SJCRH30 (cell line): ENCODE data around the gene RASD2. TPM values are rescaled to one million over a fixed set of nuclear protein-coding genes. Genes with fewer than 3 reads are reported as not detected.
A peak's percentile ranks its signal among the peaks of the same experiment; 100 is the strongest.

Experiments used
- DNase-seq, 2 experiments: peaks; one replicate each; pipeline ENCODE4 v3.0.0-alpha.2; 2015 to 2020
- H3K27ac ChIP-seq: fragments of 250-450 bp; sonication (Bioruptor Pico); 2 replicates; pipeline ENCODE4 v1.5.1; 2020; ENCODE audit warnings: mild to moderate bottlenecking, moderate library complexity
- H3K27me3 ChIP-seq: fragments of 250-450 bp; sonication (Bioruptor Pico); 2 replicates; pipeline ENCODE4 v1.5.1; 2020; ENCODE audit warnings: mild to moderate bottlenecking, moderate library complexity
- H3K36me3 ChIP-seq: fragments of 250-450 bp; sonication (Bioruptor Pico); 2 replicates; pipeline ENCODE4 v1.5.1; 2020; ENCODE audit warnings: mild to moderate bottlenecking, moderate library complexity
- H3K4me1 ChIP-seq: fragments of 250-450 bp; sonication (Bioruptor Pico); 2 replicates; pipeline ENCODE4 v1.5.1; 2020; ENCODE audit warnings: mild to moderate bottlenecking, moderate library complexity
- H3K4me3 ChIP-seq: fragments of 250-450 bp; sonication (Bioruptor Pico); 2 replicates; pipeline ENCODE4 v1.5.1; 2020; ENCODE audit warnings: mild to moderate bottlenecking, moderate library complexity
- H3K9me3 ChIP-seq: fragments of 250-450 bp; sonication (Bioruptor Pico); replicated peaks from 2 replicates; pipeline ENCODE4 v1.5.1; 2020; ENCODE audit warnings: mild to moderate bottlenecking, moderate library complexity
- total RNA-seq: library from RNA; depleted of rRNA; stranded (reverse); fragments of >200 nt; shearing (Covaris generic); gene quantifications from 2 replicates; pipeline ENCODE4 v1.2.3, GENCODE V29; 2014

The RASD2 gene
- total RNA-seq, 1 experiment from 2014 or later, result not detected

- no peak overlapping the region for H3K4me3 ChIP-seq
- peaks cover 8% of the 10 kb centered on the region; the same call in 1 of the 2 replicates for H3K27me3 ChIP-seq
- H3K36me3 ChIP-seq, result no peaks in the 10 kb centered on the region
- no peaks in the 10 kb centered on the region for H3K9me3 ChIP-seq
- no peak for DNase-seq
- H3K4me1 ChIP-seq, result no peaks in the 10 kb centered on the region
- H3K27ac ChIP-seq, result no peak overlapping the region
Measured at GRCh38 chr22:35525687-35526332, 14.8 kb upstream of the RASD2 start.

GRCh38 chr22:35526333-35526979 is 14.2 kb upstream of the RASD2 start:
- Histone ChIP-seq H3K27me3 (peaks cover 8% of the 10 kb centered on the region; the same call in 1 of the 2 replicates), H3K4me1 (no peaks in the 10 kb centered on the region), H3K4me3 (no peak overlapping the region), H3K36me3 (no peaks in the 10 kb centered on the region), H3K27ac (no peak overlapping the region), H3K9me3 (no peaks in the 10 kb centered on the region)
- no peak for DNase-seq

- Histone ChIP-seq H3K4me3 (no peak overlapping the region), H3K36me3 (no peaks in the 10 kb centered on the region), H3K9me3 (no peaks in the 10 kb centered on the region), H3K27ac (no peak overlapping the region), H3K4me1 (no peaks in the 10 kb centered on the region), H3K27me3 (peaks cover 2% of the 10 kb centered on the region; the same call in 1 of the 2 replicates)
- DNase-seq, result no peak
Measured at GRCh38 chr22:35528927-35529326, 11.7 kb upstream of the RASD2 start.

GRCh38 chr22:35530700-35531099 is 9.9 kb upstream of the RASD2 start:
- no peak overlapping the region for H3K4me3 ChIP-seq
- H3K27me3 ChIP-seq, result no peaks in the 10 kb centered on the region
- no peak for DNase-seq
- no peaks in the 10 kb centered on the region for H3K9me3 ChIP-seq
- no peak overlapping the region for H3K27ac ChIP-seq
- H3K4me1 ChIP-seq, result no peaks in the 10 kb centered on the region
- H3K36me3 ChIP-seq, result no peaks in the 10 kb centered on the region

- DNase-seq, result no peak
- Histone ChIP-seq H3K4me1 (no peaks in the 10 kb centered on the region), H3K4me3 (no peak overlapping the region), H3K9me3 (no peaks in the 10 kb centered on the region), H3K27ac (no peak overlapping the region), H3K27me3 (no peaks in the 10 kb centered on the region), H3K36me3 (no peaks in the 10 kb centered on the region)
Measured at GRCh38 chr22:35531202-35531601, 9.4 kb upstream of the RASD2 start.

- H3K27ac ChIP-seq, result no peak overlapping the region
- no peak for DNase-seq
- H3K4me1 ChIP-seq, result no peaks in the 10 kb centered on the region
- H3K36me3 ChIP-seq, result no peaks in the 10 kb centered on the region
- no peak overlapping the region for H3K4me3 ChIP-seq
- H3K27me3 ChIP-seq, result no peaks in the 10 kb centered on the region
- H3K9me3 ChIP-seq, result no peaks in the 10 kb centered on the region
Measured at GRCh38 chr22:35531676-35532075, 9.0 kb upstream of the RASD2 start.

- H3K36me3 ChIP-seq, result no peaks in the 10 kb centered on the region
- no peak overlapping the region for H3K4me3 ChIP-seq
- H3K27ac ChIP-seq, result no peak overlapping the region
- no peaks in the 10 kb centered on the region for H3K9me3 ChIP-seq
- no peak for DNase-seq
- no peaks in the 10 kb centered on the region for H3K27me3 ChIP-seq
- no peaks in the 10 kb centered on the region for H3K4me1 ChIP-seq
Measured at GRCh38 chr22:35533365-35534029, 7.1 kb upstream of the RASD2 start.

GRCh38 chr22:35534091-35534490 is 6.5 kb upstream of the RASD2 start:
- Histone ChIP-seq H3K27ac (no peak overlapping the region), H3K36me3 (no peaks in the 10 kb centered on the region), H3K27me3 (peaks cover 4% of the 10 kb centered on the region), H3K4me1 (no peaks in the 10 kb centered on the region), H3K9me3 (no peaks in the 10 kb centered on the region), H3K4me3 (no peak overlapping the region)
- peak; percentile 71 to 75 for DNase-seq

- Histone ChIP-seq H3K27me3 (peaks cover 21% of the 10 kb centered on the region), H3K9me3 (no peaks in the 10 kb centered on the region), H3K27ac (no peak overlapping the region), H3K4me3 (no peak overlapping the region), H3K4me1 (no peaks in the 10 kb centered on the region), H3K36me3 (no peaks in the 10 kb centered on the region)
- DNase-seq, result no peak
Measured at GRCh38 chr22:35537232-35537631, 3.4 kb upstream of the RASD2 start.

GRCh38 chr22:35538801-35539321 is 1.8 kb upstream of the RASD2 start:
- no peaks in the 10 kb centered on the region for H3K36me3 ChIP-seq
- no peaks in the 10 kb centered on the region for H3K4me1 ChIP-seq
- H3K27ac ChIP-seq, result no peak overlapping the region
- H3K9me3 ChIP-seq, result no peaks in the 10 kb centered on the region
- no peak overlapping the region for H3K4me3 ChIP-seq
- H3K27me3 ChIP-seq, result peaks cover 27% of the 10 kb centered on the region
- DNase-seq, result peak in 1 of 2 experiments; percentile 34

GRCh38 chr22:35539487-35539886 is 1.1 kb upstream of the RASD2 start:
- Histone ChIP-seq H3K4me1 (no peaks in the 10 kb centered on the region), H3K27ac (no peak overlapping the region), H3K36me3 (no peaks in the 10 kb centered on the region), H3K9me3 (no peaks in the 10 kb centered on the region), H3K4me3 (no peak overlapping the region), H3K27me3 (peaks cover 27% of the 10 kb centered on the region)
- no peak for DNase-seq

- no peaks in the 10 kb centered on the region for H3K36me3 ChIP-seq
- H3K4me1 ChIP-seq, result no peaks in the 10 kb centered on the region
- peaks cover 27% of the 10 kb centered on the region for H3K27me3 ChIP-seq
- peak; percentile 42 to 62 for DNase-seq
- H3K4me3 ChIP-seq, result peak overlapping the region; percentile 53
- no peaks in the 10 kb centered on the region for H3K9me3 ChIP-seq
- H3K27ac ChIP-seq, result no peak overlapping the region
Measured at GRCh38 chr22:35539910-35540594, 579 bp upstream of the RASD2 start.

GRCh38 chr22:35541254-35541748 is 670 bp downstream of the RASD2 start:
- Histone ChIP-seq H3K4me1 (no peaks in the 10 kb centered on the region), H3K27me3 (peaks cover 27% of the 10 kb centered on the region), H3K9me3 (no peaks in the 10 kb centered on the region), H3K36me3 (no peaks in the 10 kb centered on the region), H3K27ac (no peak overlapping the region), H3K4me3 (no peak overlapping the region)
- DNase-seq, result no peak

- Histone ChIP-seq H3K27me3 (peaks cover 27% of the 10 kb centered on the region), H3K27ac (no peak overlapping the region), H3K4me1 (no peaks in the 10 kb centered on the region), H3K4me3 (no peak overlapping the region), H3K9me3 (no peaks in the 10 kb centered on the region), H3K36me3 (no peaks in the 10 kb centered on the region)
- no peak for DNase-seq
Measured at GRCh38 chr22:35542157-35542938, 1.7 kb downstream of the RASD2 start.
